ENCODE results near the gene MICAL2.

The MICAL2 gene

GRCh38 chr11:12110201-12110713 lies at the start of gene MICAL2:
TSS of gene MICAL2 (plus strand) at chr11:12110590. CDS start at chr11:12162156, 51,566 bp downstream.
- FAIRE-seq, result no peak

- no peak for FAIRE-seq
Observed at GRCh38 chr11:12061851-12062560, 48.4 kb upstream of the MICAL2 start.

- no peak for FAIRE-seq
Observed at GRCh38 chr11:12063251-12063650, 47.1 kb upstream of the MICAL2 start.

GRCh38 chr11:12064136-12064953 lies 46.0 kb upstream of the MICAL2 start:
- FAIRE-seq, result no peak

- FAIRE-seq, result no peak
Observed at GRCh38 chr11:12064954-12065280, 45.5 kb upstream of the MICAL2 start.

- no peak for FAIRE-seq
Observed at GRCh38 chr11:12066056-12066798, 44.2 kb upstream of the MICAL2 start.

- no peak for FAIRE-seq
Observed at GRCh38 chr11:12066799-12067508, 43.4 kb upstream of the MICAL2 start.

GRCh38 chr11:12067796-12068357 lies 42.5 kb upstream of the MICAL2 start:
- no peak for FAIRE-seq

GRCh38 chr11:12069066-12069676 lies 41.2 kb upstream of the MICAL2 start:
- FAIRE-seq, result no peak

GRCh38 chr11:12070446-12071267 lies 39.7 kb upstream of the MICAL2 start:
- no peak for FAIRE-seq

- FAIRE-seq, result no peak
Observed at GRCh38 chr11:12071574-12071973, 38.8 kb upstream of the MICAL2 start.

GRCh38 chr11:12073436-12073835 lies 37.0 kb upstream of the MICAL2 start:
- no peak for FAIRE-seq

- no peak for FAIRE-seq
Observed at GRCh38 chr11:12073886-12074285, 36.5 kb upstream of the MICAL2 start.

- FAIRE-seq, result no peak
Observed at GRCh38 chr11:12074529-12075195, 35.7 kb upstream of the MICAL2 start.

- FAIRE-seq, result no peak
Observed at GRCh38 chr11:12075291-12075690, 35.1 kb upstream of the MICAL2 start.

- no peak for FAIRE-seq
Observed at GRCh38 chr11:12075822-12076821, 34.3 kb upstream of the MICAL2 start.

GRCh38 chr11:12076840-12077534 lies 33.4 kb upstream of the MICAL2 start:
- FAIRE-seq, result no peak

GRCh38 chr11:12077535-12078280 lies 32.7 kb upstream of the MICAL2 start:
- FAIRE-seq, result no peak
